Epithelial cell of proximal tubule (primary cell): ENCODE data around the gene OSBPL9. TPM values are rescaled to one million over a fixed set of nuclear protein-coding genes. Genes with fewer than 3 reads are reported as not detected.

Experiments
- DNase-seq: peaks from one replicate; pipeline ENCODE4 v3.0.0-alpha.2; 2011; ENCODE audit warnings: low read depth
- H3K4me3 ChIP-seq: 2 replicates; pipeline ENCODE4 v1.5.1; 2011; ENCODE audit warnings: low read depth, mild to moderate bottlenecking, low read length
- CTCF ChIP-seq: conservative IDR thresholded peaks from 2 replicates; pipeline ENCODE4 v1.5.1; 2012; ENCODE audit warnings: low read depth, mild to moderate bottlenecking, low read length
- total RNA-seq: library from RNA; depleted of rRNA; stranded (reverse); fragments of >200 nt; gene quantifications from 2 replicates; pipeline ENCODE4 v1.2.3, GENCODE V29; 2015

The OSBPL9 gene
- total RNA-seq, 1 donor from 2014 or later: 69.7 TPM

DNA sequence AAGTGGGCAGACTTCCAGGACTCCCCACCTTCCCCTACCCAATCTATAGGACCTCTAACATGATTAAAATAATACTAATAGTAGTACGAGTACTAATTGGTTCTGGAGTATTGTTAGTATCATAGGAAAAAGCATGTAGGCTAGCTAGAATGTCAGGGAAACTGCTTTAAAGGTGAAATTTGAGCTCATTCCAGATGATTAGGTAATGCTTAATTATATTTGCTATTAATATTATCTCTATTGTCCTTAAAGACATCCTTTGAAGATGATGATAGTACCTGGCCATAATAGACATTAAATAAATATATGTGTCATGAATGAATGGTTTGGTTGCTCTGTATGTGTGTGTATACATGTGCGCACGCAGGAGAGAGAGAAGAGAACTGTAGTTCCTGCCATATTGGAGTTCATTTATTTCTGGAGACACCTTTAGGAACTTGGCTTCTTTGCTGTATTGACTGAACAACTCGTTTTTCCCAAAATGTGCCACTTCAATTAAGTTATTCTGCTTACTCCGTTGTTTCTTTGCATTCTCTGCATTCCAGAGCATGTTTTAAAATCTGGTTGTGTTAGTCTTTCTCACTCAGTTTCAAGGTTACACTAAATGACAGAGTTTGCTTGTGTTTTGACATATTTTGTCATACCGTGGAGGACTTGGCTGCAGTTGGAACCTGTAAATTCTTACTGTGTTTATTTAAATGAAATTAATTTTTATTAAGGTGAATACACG is 117.1 kb downstream of the OSBPL9 start:
- H3K4me3 ChIP-seq: no peak overlapping the region
- DNase-seq: no peak
- TF ChIP-seq CTCF: no peak

DNA sequence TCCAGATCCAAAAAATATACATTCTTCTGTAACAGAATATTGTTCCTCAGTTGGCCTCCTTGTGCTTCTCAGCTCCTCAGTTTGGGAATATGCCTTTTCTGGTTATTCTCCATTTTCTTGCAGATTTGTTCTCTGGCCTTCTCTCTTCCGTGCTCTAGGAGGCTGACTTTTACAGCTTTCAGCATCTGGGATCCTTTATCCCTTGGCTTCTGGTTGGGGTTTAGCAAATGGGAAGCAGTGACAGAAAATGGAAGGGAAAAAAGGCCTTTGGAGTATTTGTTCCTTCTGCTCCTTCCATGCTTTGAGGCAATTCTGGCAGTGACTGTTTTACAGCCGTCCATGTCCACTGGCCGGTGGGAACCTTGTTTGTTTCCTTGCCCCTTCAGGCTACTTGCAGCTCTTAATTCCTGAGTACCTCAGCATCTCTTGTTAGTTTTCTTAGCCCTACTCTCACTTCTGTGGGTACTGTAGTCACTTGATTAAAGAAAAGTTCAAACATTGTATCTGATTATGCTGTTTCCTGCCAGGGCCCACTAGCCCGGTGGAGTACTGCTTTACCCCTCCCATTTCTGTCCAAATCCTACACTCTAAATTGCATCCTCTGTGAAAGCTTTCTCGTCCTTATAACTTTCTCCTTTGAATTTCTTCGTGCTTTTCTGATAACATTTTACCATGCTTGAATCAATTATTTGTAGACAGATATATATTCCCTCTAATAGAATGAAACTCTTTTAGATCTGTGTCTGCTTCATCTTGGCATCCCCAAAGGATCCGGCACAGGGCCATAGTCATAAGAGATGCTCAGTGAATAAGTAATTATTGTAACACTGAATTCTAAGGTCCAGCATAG is 118.2 kb downstream of the OSBPL9 start:
- no peak overlapping the region for H3K4me3 ChIP-seq
- TF ChIP-seq CTCF: no peak
- DNase-seq: no peak

GRCh38 chr1:51735746-51736254 is 118.9 kb downstream of the OSBPL9 start:
- TF ChIP-seq CTCF: no peak
- no peak for DNase-seq
- no peak overlapping the region for H3K4me3 ChIP-seq

- no peak overlapping the region for H3K4me3 ChIP-seq
- DNase-seq: peak; percentile 87
- no peak for TF ChIP-seq CTCF
Observed at GRCh38 chr1:51736702-51737101, 119.8 kb downstream of the OSBPL9 start.

- TF ChIP-seq CTCF: no peak
- H3K4me3 ChIP-seq: no peak overlapping the region
Observed at GRCh38 chr1:51738681-51739080, 121.8 kb downstream of the OSBPL9 start.

GRCh38 chr1:51740652-51741051 is 123.8 kb downstream of the OSBPL9 start:
- no peak for DNase-seq
- TF ChIP-seq CTCF: no peak
- no peak overlapping the region for H3K4me3 ChIP-seq

More at GRCh38 chr1:51738681-51739080, 121.8 kb downstream of the OSBPL9 start:
- no peak for DNase-seq
